PC-3 (cell line): ENCODE measurements around the gene CXXC1.

Source experiments
- EZH2phosphoT487 ChIP-seq: fragments of 300-600 bp; sonication (generic); IDR thresholded peaks from 2 replicates; pipeline ENCODE4 v1.6.1; 2018; ENCODE audit warnings: mild to moderate bottlenecking, antibody characterized with exemption, low read length, borderline replicate concordance
- TF ChIP-seq, protein P1 (sequence below): fragments of 300-600 bp; sonication (generic); conservative IDR thresholded peaks from 2 replicates; pipeline ENCODE4 v1.5.1; 2017; ENCODE audit warnings: antibody characterized with exemption, low read depth, mild to moderate bottlenecking, low read length

DNA sequence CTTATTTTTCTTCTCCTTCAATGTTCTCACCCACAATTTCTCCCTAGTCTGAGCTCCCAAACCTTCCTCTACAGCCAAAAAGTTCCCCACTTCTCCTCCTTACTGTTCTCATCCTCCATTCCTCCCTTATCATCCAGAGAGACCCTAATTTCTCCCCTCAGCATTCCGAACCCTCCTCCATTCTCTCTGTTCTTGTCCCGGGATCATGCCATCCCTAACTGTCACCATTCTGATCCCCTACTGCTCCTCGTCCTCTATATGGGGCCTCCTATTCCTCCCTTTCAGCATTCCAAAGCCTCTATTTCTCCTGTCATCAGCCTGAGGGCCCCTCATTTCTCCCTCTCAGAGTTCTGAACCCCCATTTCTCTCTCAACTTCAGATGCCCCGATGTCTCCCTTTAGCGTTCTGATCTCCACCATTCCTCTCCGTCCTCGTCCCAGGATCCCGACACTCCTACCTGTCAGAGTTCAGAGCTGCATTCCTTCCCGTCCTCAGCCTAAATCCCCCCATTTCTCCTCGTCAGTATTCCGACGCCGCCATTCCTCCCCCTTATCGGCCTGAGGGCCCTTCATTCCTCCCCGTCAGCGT is 6.7 kb downstream of the CXXC1 start:
- TF ChIP-seq, protein P1, sequence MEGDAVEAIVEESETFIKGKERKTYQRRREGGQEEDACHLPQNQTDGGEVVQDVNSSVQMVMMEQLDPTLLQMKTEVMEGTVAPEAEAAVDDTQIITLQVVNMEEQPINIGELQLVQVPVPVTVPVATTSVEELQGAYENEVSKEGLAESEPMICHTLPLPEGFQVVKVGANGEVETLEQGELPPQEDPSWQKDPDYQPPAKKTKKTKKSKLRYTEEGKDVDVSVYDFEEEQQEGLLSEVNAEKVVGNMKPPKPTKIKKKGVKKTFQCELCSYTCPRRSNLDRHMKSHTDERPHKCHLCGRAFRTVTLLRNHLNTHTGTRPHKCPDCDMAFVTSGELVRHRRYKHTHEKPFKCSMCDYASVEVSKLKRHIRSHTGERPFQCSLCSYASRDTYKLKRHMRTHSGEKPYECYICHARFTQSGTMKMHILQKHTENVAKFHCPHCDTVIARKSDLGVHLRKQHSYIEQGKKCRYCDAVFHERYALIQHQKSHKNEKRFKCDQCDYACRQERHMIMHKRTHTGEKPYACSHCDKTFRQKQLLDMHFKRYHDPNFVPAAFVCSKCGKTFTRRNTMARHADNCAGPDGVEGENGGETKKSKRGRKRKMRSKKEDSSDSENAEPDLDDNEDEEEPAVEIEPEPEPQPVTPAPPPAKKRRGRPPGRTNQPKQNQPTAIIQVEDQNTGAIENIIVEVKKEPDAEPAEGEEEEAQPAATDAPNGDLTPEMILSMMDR = no peak
- TF ChIP-seq EZH2phosphoT487 = no peak
